K562 (cell line): ENCODE data around the gene EFNA2. TPM values are rescaled to one million over a fixed set of nuclear protein-coding genes. Genes with fewer than 3 reads are reported as not detected.
A peak's percentile ranks its signal among the peaks of the same experiment; 100 is the strongest.

Experiments used
- ARID4B ChIP-seq: sonication (generic); formaldehyde crosslinking; IDR thresholded peaks from 2 replicates; pipeline ENCODE4 v1.8.0; 2022; ENCODE audit warnings: mild to moderate bottlenecking, missing genetic modification reagents
- GTF3C2 ChIP-seq: IDR thresholded peaks from 3 replicates; pipeline ENCODE4 v1.6.1; 2011; ENCODE audit warnings: borderline replicate concordance, mild to moderate bottlenecking, moderate library complexity; ENCODE audit not compliant: insufficient read length; ENCODE audit errors: extremely low read depth
- HDAC1 ChIP-seq, 2 experiments: fragments of 450-650 bp; IDR thresholded peaks; 2 replicates each; pipeline ENCODE4 v1.6.1; 2016 to 2017; ENCODE audit warnings: inconsistent platforms in 1 of 2, mild to moderate bottlenecking in 1 of 2, moderate library complexity in 1 of 2
- KLF10 ChIP-seq: fragments of 250-450 bp; sonication (Bioruptor Pico); IDR thresholded peaks from 2 replicates; pipeline ENCODE4 v1.6.1; 2021; ENCODE audit warnings: matching md5 sums
- MGA ChIP-seq: fragments of 450-650 bp; IDR thresholded peaks from 2 replicates; pipeline ENCODE4 v1.6.1; 2016; ENCODE audit warnings: mild to moderate bottlenecking, moderate library complexity
- RBBP5 ChIP-seq: fragments of 200-600 bp; sonication (generic); IDR thresholded peaks from 2 replicates; pipeline ENCODE4 v1.6.1; 2012; ENCODE audit warnings: borderline replicate concordance, mild to moderate bottlenecking, low read length, control low read depth, inconsistent platforms; ENCODE audit not compliant: insufficient read depth, poor library complexity, severe bottlenecking
- ZNF707 ChIP-seq: fragments of 250-450 bp; sonication (Bioruptor Pico); conservative IDR thresholded peaks from 2 replicates; pipeline ENCODE4 v1.8.0; 2022; ENCODE audit warnings: inconsistent platforms, mild to moderate bottlenecking, moderate library complexity
- polyA plus RNA-seq, 8 experiments: library from polyadenylated mRNA; depleted of rRNA in 4 of 8; stranded (reverse) in 5 of 8; unstranded in 3 of 8; fragments of >200 nt; fragmentation: Nextera tagmentation in 2 of 8; fragmentation: Illumina TruSeq in 1 of 8; extraction: Ambion mirVana in 2 of 8; extraction: Trizol in 1 of 8; gene quantifications; 2 replicates each; pipeline versions ENCODE4 v1.2.1 to v1.2.3, GENCODE V29; 2011 to 2014; ENCODE audit warnings: inconsistent platforms in 1 of 8, missing spikeins in 1 of 8
- total RNA-seq, 7 experiments: library from RNA; depleted of rRNA in 6 of 7; stranded (reverse); fragments of >200 nt in 6 of 7; fragmentation: Illumina TruSeq in 2 of 7; extraction: Trizol in 2 of 7; gene quantifications; 2 replicates each; pipeline versions ENCODE4 v1.2.1 to v1.2.3, GENCODE V29; 2011 to 2021; ENCODE audit warnings: low replicate concordance in 1 of 7

EFNA2 gene
- total and polyA plus RNA-seq, 9 of the 15 experiments (the other 6 are each of a cell fraction or from before 2014, with no cell fraction given): 0.11 to 0.44 (median 0.15) TPM; not detected in 6

GRCh38 chr19:1270854-1271527 is 14.7 kb upstream of the EFNA2 start (continued):
- no peak for TF ChIP-seq GTF3C2
- TF ChIP-seq HDAC1 (IDR thresholded peaks at IDR 0.05): peak in 1 of 2 experiments; percentile 44; a peak in 1 of 4 replicates
- TF ChIP-seq KLF10 (CRISPR knock-in tag): no peak
- TF ChIP-seq ARID4B (CRISPR knock-in tag): peak; percentile 42; the same call in 1 of the 2 replicates
- no peak for TF ChIP-seq ZNF707
- no peak for TF ChIP-seq RBBP5
- no peak for TF ChIP-seq MGA
